Smooth muscle cell (in vitro differentiated cells): ENCODE results near the gene UBAP1. TPM values are rescaled to one million over a fixed set of nuclear protein-coding genes. Genes with fewer than 3 reads are reported as not detected.

Experiments used
- DNase-seq: peaks from one replicate; lab custom pipeline; 2025; ENCODE audit not compliant: unreplicated experiment; lab: John Stamatoyannopoulos, UW
- H2AFZ ChIP-seq: fragments of 200-600 bp; sonication (generic); 2 replicates; pipeline ENCODE4 v1.6.0; 2016; ENCODE audit warnings: antibody characterized with exemption, low read depth, mild to moderate bottlenecking
- H3F3A ChIP-seq: fragments of 200-600 bp; sonication (generic); 2 replicates; pipeline ENCODE4 v1.6.0; 2017; ENCODE audit warnings: antibody characterized with exemption, low read depth
- H3K27ac ChIP-seq: fragments of 200-600 bp; sonication (generic); 2 replicates; pipeline ENCODE4 v1.5.1; 2016; ENCODE audit warnings: low read depth, mild to moderate bottlenecking
- H3K27me3 ChIP-seq: fragments of 200-600 bp; sonication (generic); 2 replicates; pipeline ENCODE4 v1.6.1; 2016; ENCODE audit warnings: low read depth, mild to moderate bottlenecking
- H3K36me3 ChIP-seq: fragments of 200-600 bp; sonication (generic); 2 replicates; pipeline ENCODE4 v1.5.1; 2016; ENCODE audit warnings: low read depth
- H3K4me1 ChIP-seq: fragments of 200-600 bp; sonication (generic); 2 replicates; pipeline ENCODE4 v1.5.1; 2016; ENCODE audit warnings: low read depth
- H3K4me2 ChIP-seq: fragments of 200-600 bp; sonication (generic); 2 replicates; pipeline ENCODE4 v1.6.0; 2016; ENCODE audit warnings: mild to moderate bottlenecking
- H3K4me3 ChIP-seq: fragments of 200-600 bp; sonication (generic); 2 replicates; pipeline ENCODE4 v1.5.1; 2016; ENCODE audit warnings: mild to moderate bottlenecking
- H3K79me2 ChIP-seq: fragments of 200-600 bp; sonication (generic); 2 replicates; pipeline ENCODE4 v1.6.0; 2016; ENCODE audit warnings: low read depth, mild to moderate bottlenecking
- H3K9ac ChIP-seq: fragments of 200-600 bp; sonication (generic); 2 replicates; pipeline ENCODE4 v1.6.0; 2016; ENCODE audit warnings: low read depth
- H3K9me3 ChIP-seq: fragments of 200-600 bp; sonication (generic); replicated peaks from 2 replicates; pipeline ENCODE4 v1.5.1; 2016; ENCODE audit warnings: low read depth
- H4K20me1 ChIP-seq: fragments of 200-600 bp; sonication (generic); 2 replicates; pipeline ENCODE4 v1.6.0; 2016; ENCODE audit warnings: low read depth
- CTCF ChIP-seq: fragments of 200-600 bp; sonication (generic); IDR thresholded peaks from 2 replicates; pipeline ENCODE4 v1.5.1; 2017; ENCODE audit warnings: borderline replicate concordance, mild to moderate bottlenecking, antibody characterized with exemption; ENCODE audit not compliant: insufficient read depth, poor library complexity, severe bottlenecking
- WGBS: methylation state at CpG from one replicate; pipeline ENCODE4 v1.1.7; 2016; ENCODE audit warnings: low lambda C conversion rate; 5-methylcytosine and 5-hydroxymethylcytosine counted together
- polyA plus RNA-seq: library from polyadenylated mRNA; unstranded; fragments of >200 nt; fragmentation: Nextera tagmentation; extraction: Ambion mirVana; gene quantifications from 2 replicates; pipeline ENCODE4 v1.2.1, GENCODE V29; 2016
- total RNA-seq: library from RNA; depleted of rRNA; stranded (reverse); fragments of >200 nt; gene quantifications from 2 replicates; pipeline ENCODE4 v1.2.3, GENCODE V29; 2014

Gene UBAP1
- total and polyA plus RNA-seq, 2 experiments from 2014 or later, result 45.0 to 49.9 TPM

GRCh38 chr9:34252016-34252415, 73.2 kb downstream of the UBAP1 start:
- H3K27ac ChIP-seq, result no peak overlapping the region
- H4K20me1 ChIP-seq, result peaks cover 28% of the 10 kb centered on the region
- H3K79me2 ChIP-seq, result peaks cover 9% of the 10 kb centered on the region
- TF ChIP-seq CTCF, result no peak
- H3K4me3 ChIP-seq, result no peak overlapping the region
- H3K4me1 ChIP-seq, result no peaks in the 10 kb centered on the region
- no peak overlapping the region for H2AFZ ChIP-seq
- no peak overlapping the region for H3K4me2 ChIP-seq
- H3K9me3 ChIP-seq, result no peaks in the 10 kb centered on the region
- no peaks in the 10 kb centered on the region for H3K36me3 ChIP-seq
- DNase-seq, result no peak
- no peaks in the 10 kb centered on the region for H3K27me3 ChIP-seq
- no peak overlapping the region for H3K9ac ChIP-seq
- H3F3A ChIP-seq, result peaks cover 5% of the 10 kb centered on the region

- no peak overlapping the region for H3K4me2 ChIP-seq
- peak; percentile 20 for DNase-seq
These were observed 74.0 kb downstream of the UBAP1 start for GRCh38 chr9:34252670-34253459.

GRCh38 chr9:34253460-34253837, 74.6 kb downstream of the UBAP1 start:
- Histone ChIP-seq H3K36me3 (no peaks in the 10 kb centered on the region), H3K79me2 (no peaks in the 10 kb centered on the region), H3K9me3 (no peaks in the 10 kb centered on the region), H3K4me2 (no peak overlapping the region), H3K27me3 (no peaks in the 10 kb centered on the region), H3K4me1 (no peaks in the 10 kb centered on the region), H3F3A (peaks cover 5% of the 10 kb centered on the region), H4K20me1 (peaks cover 14% of the 10 kb centered on the region), H3K9ac (no peak overlapping the region), H3K27ac (peak overlapping the region; percentile 79), H3K4me3 (no peak overlapping the region), H2AFZ (no peak overlapping the region)
- TF ChIP-seq CTCF, result no peak
- 77% methylated on average over 3 of the region's 3 CpGs for WGBS
- DNase-seq, result no peak

More at GRCh38 chr9:34252670-34253459, 74.0 kb downstream of the UBAP1 start:
- peaks cover under 1% of the 10 kb centered on the region for H3K79me2 ChIP-seq
- TF ChIP-seq CTCF, result peak; percentile 99
- no peaks in the 10 kb centered on the region for H3K9me3 ChIP-seq
- WGBS, result 52% methylated on average over 10 of the region's 10 CpGs
- H3K4me3 ChIP-seq, result no peak overlapping the region
- no peak overlapping the region for H3K9ac ChIP-seq
- no peaks in the 10 kb centered on the region for H3K36me3 ChIP-seq
- H3K27me3 ChIP-seq, result no peaks in the 10 kb centered on the region
- peaks cover 20% of the 10 kb centered on the region for H4K20me1 ChIP-seq
- H3F3A ChIP-seq, result peaks cover 5% of the 10 kb centered on the region
- no peaks in the 10 kb centered on the region for H3K4me1 ChIP-seq
- H3K27ac ChIP-seq, result peak overlapping the region; percentile 79
- H2AFZ ChIP-seq, result no peak overlapping the region
